ENCODE results near the gene GATB.

Gene GATB

DNA sequence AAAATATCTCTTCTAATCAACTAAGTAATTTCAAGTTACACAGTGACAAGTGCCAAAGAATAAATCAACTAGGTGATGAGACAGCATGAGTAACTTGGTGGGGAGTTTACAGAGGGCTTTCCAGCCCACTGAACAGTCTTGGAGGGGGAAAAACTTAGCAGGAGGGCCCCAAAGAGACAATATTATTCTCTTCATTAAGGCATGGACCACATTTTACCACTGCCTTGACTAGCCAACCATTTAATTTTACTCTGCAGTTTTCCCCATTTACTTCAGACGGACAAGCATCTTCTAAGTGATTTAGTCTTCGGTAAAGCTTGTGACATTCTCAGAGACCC lies 25.3 kb upstream of the GATB start:
- DNase-seq = no peak
- intact Hi-C loops (cut with DNase I) = no loop called here

DNA sequence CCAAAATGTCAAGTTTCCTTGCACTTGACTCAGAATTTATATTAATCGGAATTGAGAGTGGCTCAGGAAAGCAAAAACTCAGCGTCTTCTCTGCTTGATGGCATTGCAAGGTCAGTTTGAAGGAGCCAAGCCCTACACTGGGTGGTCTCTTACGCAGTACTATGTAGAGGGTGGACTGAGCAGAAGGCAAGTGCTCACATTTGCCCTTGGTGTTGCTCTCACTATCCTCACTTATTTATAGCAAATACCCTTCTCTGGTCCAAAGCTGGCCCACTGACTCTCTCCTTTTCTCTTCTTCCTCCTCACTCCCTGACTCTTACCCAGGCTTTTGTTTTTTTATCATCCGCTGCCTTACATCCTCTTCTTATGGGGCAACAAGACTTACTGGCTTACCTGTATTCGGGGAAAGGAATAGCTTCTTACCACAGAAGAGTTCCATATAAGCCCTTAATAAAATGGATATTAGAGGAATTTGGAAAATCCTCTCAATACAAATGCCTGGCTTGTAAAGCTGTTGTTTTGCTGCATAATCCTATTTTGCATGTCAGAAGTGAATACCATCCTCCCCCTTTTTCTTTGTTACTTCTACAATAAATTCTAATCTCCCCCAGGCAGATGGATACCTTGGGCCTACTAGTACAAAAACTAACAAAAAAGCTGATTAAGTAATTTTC lies 24.8 kb upstream of the GATB start:
- DNase-seq = no peak
- intact Hi-C loops (cut with DNase I) = no loop called here

DNA sequence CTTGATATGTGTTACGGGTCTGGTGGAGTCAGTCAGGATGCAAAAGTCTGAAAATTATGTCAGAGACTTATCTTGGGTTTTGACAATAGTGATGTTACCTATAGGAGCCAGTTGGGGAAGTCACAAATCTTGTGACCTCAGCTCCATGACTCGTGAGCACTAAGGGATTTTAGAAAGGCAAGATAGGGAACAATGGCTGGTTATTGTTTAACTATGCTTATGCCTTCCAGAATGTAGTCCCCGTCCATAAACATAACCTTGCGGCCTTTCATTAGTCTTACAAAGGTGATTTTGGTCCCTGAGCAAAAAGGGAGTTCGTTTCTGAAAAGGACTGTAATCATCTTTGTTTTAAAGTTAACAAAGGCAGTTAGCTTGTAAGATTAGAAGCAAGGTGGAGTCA lies 23.9 kb upstream of the GATB start:
- DNase-seq = no peak
- intact Hi-C loops (cut with DNase I) = no loop called here

DNA sequence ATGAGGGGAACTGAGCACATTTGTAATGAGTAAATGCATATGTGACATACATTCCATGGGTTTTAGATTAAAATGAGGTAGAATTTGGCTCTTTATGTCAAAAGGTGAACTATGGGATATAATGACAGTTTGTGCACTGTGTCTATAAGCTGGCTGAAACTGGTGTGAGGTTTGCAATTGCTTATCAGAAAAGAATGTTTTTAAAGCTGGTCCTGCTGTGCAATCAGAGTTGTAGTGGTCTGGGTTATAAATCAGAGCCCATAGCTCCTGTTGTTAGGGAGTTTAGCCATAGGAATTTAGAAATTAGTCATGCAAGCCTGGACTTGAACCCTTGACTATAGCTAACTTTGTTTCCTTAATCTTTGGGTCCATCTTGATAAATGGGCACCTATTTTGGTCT lies 23.1 kb upstream of the GATB start:
- no peak for DNase-seq
- intact Hi-C loops (cut with DNase I) = no loop called here

DNA sequence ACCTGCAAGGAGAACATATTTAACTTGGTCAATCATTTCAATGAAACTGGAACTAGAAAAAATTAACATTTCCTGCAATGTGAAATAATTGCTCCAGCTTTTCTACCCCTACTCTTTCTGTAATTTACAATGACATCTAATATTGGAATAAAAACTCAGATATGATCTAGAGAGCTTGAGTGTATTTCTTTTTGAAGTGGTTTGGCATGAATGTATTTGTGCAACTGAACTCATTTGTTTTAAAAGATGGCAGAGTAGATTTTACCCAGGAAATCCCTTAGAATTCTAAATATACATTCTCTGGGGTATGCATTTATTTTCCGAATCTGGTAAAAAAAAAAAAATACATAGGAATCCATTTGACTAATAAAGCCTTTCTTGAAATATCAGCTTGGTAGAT lies 21.5 kb upstream of the GATB start:
- intact Hi-C loops (cut with DNase I) = no loop called here
- DNase-seq = no peak

DNA sequence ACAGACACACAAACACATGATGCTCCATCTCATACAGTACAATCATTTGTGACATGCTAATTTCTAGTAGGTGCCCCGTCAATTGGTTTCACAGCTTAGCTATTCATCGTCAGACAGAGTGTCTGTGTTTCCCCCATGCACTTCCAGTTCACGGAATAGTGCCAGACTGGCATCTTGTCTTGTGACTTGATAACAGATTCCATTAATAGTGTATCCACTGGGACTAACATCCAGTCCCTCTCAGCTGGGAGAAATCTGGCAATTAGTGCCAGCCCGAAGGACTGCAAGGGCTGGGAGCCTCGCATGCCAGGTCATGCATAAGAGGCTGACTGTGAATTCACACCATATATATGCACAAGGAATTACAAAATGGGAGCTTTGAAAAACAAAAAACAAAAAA lies 20.2 kb upstream of the GATB start:
- intact Hi-C loops (cut with DNase I) = no loop called here
- DNase-seq = peak in 2 of 10 donors; percentile 10 to 14

DNA sequence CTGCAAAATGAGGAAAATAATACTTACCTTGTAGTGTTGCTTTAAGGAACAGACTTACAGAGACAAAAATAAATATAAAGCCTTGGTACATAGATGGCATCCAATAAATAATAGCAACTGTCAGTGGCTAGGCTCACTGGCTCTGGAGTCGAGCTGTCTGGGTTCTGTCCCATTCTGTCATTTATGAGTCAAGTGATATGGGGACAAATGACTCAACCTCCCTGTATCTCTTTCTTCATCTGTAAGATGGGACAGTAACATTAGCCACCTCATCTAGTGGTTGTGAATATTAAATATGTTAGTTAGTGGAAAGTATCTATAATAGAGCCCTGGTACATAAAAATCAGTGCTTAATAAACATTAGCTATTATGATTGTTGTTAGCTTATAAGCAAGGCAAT lies 16.7 kb upstream of the GATB start:
- no peak for DNase-seq
- intact Hi-C loops (cut with DNase I) = no loop called here

DNA sequence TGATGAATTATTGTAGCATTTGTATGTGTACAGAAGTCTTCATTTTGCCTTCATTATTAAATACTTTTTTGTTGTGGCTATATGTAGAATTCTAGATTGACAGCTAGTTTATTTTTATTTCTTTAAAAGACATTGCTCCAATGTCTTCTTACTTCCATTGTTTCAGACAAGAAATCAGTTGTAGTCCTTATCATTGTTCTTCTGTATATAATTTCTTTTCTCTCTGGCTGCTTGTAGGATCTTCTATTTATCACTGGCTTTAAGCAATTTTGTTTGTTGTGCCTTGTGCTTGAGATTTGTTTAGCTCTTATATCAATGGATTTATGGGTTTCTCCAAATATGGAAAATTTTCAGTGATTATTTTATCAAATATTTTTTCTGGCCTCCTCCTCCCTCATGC lies 13.5 kb upstream of the GATB start:
- intact Hi-C loops (cut with DNase I) = no loop called here
- no peak for DNase-seq

DNA sequence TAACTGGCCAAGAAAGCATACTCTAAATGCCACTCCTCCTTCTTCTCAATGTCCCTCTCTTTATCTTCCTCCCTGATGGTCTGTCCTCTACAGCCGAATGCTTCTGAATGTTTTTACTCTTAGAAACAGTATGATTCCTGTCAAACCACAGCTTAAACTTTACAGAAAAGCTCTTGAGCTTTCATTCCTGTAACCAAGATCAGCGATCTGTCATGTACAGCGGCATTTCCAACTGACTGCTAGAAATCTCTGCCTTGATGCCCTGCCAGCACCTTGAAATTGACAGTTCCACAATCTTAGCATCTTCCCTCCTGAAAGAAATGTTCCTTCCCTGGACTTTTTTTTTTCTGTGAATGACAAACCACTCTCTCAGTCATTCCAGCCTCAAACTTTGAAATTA lies 11.5 kb upstream of the GATB start:
- DNase-seq = no peak
- intact Hi-C loops (cut with DNase I) = no loop called here

DNA sequence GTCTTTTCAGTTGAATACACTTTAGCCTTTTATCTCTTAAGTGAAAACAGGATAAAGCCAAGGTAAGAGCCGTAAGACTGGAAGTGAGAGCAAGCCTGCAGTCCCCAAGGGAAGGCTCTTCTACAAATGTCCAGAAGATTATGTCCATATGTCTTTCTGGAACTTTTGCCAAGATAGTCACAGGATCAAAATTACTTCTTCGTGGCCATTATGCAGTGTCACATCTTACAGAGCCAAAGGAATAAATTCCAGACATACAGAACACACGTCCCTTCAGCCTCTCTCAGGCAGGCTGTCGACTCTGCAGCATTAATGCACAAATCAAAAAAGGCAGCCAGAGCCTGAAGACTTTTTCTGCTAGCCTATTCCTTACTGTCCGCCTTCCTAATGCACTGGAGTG lies 10.9 kb upstream of the GATB start:
- intact Hi-C loops (cut with DNase I) = no loop called here
- DNase-seq = no peak

DNA sequence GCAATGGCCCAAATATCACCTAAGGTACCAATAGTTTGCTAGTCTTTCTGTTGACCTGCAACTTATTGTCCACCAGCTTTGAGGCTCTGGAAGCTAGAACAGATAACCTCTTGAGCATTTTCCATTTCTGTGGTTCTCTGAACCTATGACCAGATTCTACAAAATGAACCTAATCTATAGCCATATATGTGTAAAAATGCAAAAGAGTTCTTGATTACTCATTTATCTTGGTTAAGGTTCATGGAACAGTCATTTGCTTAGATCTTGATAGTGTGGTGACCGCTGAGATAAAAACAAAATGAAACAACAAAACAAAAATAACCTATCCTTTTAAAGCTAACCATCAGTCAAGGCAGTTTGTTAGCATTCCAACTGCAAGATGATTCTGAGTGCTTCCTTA lies 9.3 kb upstream of the GATB start:
- no peak for DNase-seq
- intact Hi-C loops (cut with DNase I) = no loop called here

DNA sequence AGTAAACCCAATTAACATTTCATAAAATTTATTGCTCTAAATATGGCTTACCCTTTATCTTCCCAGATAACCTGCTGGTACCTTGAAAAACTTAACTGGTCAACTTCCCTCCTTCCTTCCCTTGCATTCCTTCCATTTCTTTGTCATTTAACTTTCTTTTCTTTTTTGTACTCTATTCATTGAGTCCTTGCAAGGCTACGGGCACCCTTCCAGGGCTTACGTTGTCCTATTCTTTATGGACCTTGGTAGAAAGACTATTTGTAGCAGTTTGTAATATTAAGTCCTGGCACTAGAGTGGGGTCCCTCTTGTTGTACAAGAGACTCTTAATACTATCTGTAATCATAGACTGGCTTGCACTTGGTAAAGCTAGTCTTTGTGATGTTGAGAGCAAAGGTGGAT lies 8.0 kb upstream of the GATB start:
- intact Hi-C loops (cut with DNase I) = no loop called here
- no peak for DNase-seq

DNA sequence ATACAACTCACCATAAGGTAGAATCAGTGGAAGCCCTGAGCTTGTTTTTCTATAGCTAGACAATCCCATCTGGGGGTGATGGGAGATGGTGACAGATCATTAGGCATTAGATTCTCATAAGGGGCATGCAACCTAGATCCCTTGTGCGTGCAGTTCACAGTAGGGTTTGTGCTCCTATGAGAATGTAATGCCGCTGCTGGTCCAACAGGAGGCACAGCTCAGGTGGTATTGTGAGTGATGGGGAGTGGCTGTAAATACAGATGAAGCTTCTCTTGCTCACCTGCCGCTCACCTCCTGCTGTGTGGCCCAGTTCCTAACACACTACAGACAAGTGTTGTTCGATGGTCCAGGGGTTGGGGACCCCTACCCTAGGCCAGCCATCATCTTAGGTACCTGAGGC lies 5.9 kb upstream of the GATB start:
- DNase-seq = no peak
- intact Hi-C loops (cut with DNase I) = no loop called here

DNA sequence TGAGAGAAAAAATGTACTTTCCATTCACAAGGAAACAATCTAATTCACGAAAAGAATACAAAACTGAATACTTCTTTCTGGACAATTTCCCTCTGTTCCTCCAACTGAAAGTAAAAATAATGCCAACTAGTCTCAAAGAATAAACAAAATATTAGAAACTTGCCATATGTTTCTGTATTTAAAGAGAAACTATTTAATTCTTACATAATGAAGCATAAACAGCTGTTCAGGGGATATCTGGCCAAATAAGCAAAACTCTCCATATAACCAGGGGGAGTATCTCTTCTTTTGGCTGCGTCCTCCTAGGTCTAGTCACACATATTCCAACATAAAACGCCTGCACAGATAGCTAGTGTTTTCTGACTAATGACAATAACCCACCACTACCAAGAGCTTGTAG lies 805 bp downstream of the GATB start:
- intact Hi-C loops (cut with DNase I) = loop anchor here (5.0 kb wide), 1 partner anchor 43 kb away; no protein-coding TSS in a partner anchor
- no peak for DNase-seq

DNA sequence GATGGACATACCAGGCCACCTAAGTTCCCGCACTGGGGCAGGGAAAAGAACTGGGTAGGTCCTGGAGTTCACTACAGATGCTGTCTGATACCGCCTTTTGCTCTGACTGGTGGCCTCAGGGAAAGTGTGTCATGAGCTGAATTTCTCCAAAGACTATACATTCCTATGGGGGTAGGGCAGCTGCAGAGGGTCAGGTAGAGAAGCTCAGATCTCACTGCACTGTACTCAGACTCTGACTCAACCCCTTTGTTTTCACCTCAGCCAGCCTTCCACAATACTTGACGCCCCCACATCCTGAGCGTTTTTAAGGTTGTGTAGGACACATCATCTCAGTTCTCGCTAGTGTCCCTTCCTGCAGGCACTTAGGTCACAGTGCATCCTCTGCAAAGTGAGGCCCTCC lies 7.8 kb downstream of the GATB start:
- intact Hi-C loops (cut with DNase I) = no loop called here
- DNase-seq = no peak

DNA sequence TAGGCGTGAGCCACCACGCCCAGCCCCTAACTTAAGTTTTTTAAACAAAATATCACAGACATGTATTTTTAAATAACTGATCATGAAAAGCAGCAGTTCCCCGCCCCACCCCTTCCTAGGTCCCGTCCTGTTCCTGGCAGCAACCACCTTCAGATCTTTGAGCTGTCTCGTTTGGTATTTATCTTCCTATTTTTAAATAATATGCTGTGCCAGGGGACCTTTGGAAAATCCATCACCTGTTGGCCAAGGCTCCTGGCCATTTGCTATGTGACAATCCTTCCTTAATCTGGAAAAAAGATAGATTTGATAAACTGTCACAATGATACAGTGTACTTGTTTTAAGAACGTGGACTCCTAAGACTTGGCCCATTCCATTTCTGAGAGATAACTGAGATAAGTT lies 10.7 kb downstream of the GATB start:
- intact Hi-C loops (cut with DNase I) = no loop called here
- no peak for DNase-seq

DNA sequence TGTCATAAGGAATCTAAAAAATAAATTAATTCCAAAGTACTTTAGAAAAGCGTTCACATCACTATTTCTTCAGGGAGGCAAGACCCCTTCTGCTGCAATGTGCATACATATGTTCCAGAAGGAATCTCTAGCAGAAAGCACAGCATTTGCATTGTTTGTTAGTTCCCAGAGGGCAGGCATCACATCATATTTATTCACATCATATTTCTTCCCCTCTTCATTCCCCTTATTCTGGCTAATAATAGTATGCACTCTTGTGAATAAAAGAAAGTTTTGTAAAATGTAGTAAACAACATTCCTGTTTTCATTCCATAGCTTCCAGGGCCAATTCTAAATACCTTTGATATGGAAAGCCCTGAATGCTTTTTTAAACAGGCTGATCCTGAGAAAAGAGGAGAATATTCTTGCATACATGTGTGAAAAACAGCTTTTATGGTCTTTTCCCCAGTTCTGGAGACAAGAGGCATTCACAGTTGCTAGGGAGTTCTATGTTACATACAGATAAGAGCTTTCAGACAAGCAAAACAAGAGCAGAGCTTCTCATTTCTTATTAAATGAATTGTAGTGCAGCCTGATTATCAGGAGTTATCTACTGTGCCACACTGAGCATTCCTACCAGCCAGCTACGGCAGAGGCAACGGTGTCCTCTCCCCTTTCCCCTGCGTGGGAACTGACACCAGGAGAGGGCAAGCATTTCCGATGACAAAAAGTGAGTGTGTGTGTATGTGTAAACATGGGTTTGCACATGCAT lies 15.2 kb downstream of the GATB start:
- DNase-seq = no peak
- intact Hi-C loops (cut with DNase I) = no loop called here

DNA sequence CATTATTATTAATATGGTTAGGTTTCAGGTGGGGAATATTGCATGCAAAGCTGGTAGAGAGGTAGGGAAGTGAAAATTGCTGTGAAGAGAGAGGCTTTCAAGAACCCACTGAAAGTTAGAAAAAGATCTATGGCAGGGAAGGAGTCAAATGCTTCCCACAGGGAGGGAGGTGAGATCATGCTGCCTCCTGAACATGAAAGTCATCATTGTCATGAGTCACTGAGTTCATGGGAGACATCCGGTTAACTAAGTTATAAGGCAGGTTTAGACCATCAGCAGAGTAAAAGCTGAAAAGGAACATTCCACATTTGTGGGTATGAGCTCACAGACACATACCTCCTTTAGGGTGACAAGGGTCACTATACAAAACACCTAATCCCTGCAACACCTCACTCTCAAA lies 16.2 kb downstream of the GATB start:
- DNase-seq = no peak

DNA sequence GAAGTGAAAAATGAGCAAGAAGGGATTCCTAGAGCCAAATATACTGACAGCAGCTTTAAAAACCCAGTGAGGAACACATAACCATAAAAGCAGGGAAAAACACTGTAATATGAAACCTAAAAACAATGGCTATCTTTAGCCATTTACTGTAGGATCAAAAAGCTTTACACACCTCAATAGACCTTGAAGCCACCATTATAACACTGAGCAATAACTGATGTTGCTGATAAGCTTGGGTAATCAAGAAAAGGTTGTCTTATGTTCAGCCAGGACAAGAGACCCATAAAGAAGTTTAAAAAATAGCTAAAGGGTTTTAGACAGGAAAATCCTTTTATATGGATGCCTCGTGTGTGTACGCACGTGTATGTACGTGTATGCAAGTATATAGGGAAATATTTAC lies 16.9 kb downstream of the GATB start:
- no peak for DNase-seq
- intact Hi-C loops (cut with DNase I) = no loop called here

More for the DNA sequence above, 16.2 kb downstream of the GATB start:
- intact Hi-C loops (cut with DNase I) = no loop called here

DNA sequence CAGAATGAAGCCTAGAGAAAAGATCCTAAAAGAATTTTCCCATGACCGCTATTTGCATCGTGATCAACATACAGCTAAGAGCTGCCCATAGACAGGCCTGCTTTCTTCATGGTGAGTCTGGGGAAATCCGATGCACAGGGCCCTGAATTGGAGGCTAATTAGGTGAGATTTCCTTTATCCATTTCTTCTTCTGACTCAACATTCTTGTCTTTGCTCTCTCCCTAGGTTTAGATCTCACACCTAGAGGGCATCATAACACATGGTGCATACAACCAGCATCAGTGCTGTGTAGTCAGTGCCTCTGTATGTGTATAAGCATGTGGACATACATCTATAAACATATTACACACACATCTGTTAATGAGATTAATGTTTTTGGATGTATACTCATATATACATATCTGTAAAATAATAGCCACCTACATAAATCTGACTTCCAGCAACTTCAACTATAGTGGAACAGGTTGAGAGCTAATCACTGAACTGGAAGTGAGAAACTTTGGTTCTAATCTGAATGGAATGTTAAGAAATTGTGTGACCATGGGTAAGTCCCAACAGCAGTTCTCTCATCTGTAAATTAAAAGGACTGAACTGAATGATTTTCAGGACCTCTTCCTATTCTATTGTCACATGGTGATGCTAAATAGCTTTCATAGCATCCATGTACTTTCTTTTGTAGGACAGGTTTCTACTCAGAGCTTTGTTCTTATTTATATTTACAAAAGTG lies 17.5 kb downstream of the GATB start:
- no peak for DNase-seq
- intact Hi-C loops (cut with DNase I) = no loop called here

DNA sequence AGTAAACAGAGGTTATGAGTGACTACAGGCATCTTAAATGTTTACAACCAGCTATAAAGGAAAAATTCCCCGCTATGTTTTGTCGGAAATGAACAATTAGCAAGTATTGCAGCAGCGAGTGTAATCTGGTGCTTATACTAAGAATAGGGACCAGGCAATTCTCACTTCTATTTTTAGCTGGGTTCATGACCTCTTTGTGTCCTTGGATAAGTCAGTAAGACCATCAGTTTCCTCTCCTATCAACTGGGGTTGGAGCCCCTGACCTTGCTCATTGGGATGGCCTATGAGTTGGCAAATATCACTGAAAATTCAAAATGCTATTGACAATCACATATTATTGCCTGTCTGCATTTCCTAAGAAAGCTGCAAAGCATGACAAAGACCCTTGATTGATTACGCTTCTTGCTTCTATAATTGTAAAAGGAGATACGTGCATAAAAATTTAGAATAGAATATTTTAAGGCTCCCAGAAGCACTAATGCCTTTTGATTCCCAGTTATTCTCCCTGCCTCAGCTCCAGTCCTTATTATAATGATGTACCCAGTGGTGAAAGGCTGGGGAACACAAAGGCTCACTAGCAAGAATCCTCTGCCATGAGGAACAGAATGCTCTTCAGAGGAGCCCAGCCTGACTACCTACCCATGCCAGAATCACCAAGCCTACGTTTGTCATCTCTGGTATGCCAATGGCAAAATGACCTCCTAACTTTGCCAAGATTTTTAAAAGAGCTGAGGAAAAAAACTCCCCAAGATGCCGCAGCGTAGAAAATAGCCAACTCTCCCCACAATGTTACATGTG lies 21.9 kb downstream of the GATB start:
- no peak for DNase-seq
- intact Hi-C loops (cut with DNase I) = no loop called here

Measured in posterior cingulate gyrus (tissue), 11 donors.